Natural killer cell treated with Interleukin-12 subunit alpha and Interleukin-12 subunit beta and Interleukin-15 and Interleukin-18, amount 100 ng/mL, for 72 hours (primary cell): ENCODE measurements around the gene RUSF1. TPM values are rescaled to one million over a fixed set of nuclear protein-coding genes. Genes with fewer than 3 reads are reported as not detected.
"Not testable (repeated sequence)": the region's sequence is repeated elsewhere in the genome, so short reads cannot be mapped to it uniquely, and the experiment has no call there.

Experiments
- ATAC-seq, 2 donors: fragments of 150-1000 bp; cut with Tn5 transposase in 1 of 2; sonication (Bioruptor Pico), chemical (Tn5 transposase) in 1 of 2; 2 replicates each; pipeline ENCODE4 v1.10.0; 2021
- DNase-seq: peaks from one replicate; pipeline ENCODE4 v3.0.0; 2022; ENCODE audit warnings: low spot score
- H3K27ac Mint-ChIP-seq, 2 donors: 1 replicate in 1 of 2; 2 replicates in 1 of 2; pipeline ENCODE4 v1.8.0; 2022; ENCODE audit warnings: mixed read lengths in 2 of 2, mild to moderate bottlenecking in 1 of 2, moderate library complexity in 1 of 2
- H3K27me3 Mint-ChIP-seq, 2 donors: 1 replicate in 1 of 2; 2 replicates in 1 of 2; pipeline ENCODE4 v1.8.0; 2022; ENCODE audit warnings: mixed read lengths in 2 of 2
- H3K36me3 Mint-ChIP-seq: one replicate; pipeline ENCODE4 v1.8.0; 2022; ENCODE audit warnings: mixed read lengths
- H3K4me1 Mint-ChIP-seq, 2 donors: 1 replicate in 1 of 2; 2 replicates in 1 of 2; pipeline ENCODE4 v1.8.0; 2022; ENCODE audit warnings: low read depth in 2 of 2, mixed read lengths in 2 of 2, mild to moderate bottlenecking in 1 of 2
- H3K4me3 Mint-ChIP-seq: one replicate; pipeline ENCODE4 v1.8.0; 2022; ENCODE audit warnings: mixed read lengths
- H3K9me3 Mint-ChIP-seq: 2 replicates; pipeline ENCODE4 v1.8.0; 2022; ENCODE audit warnings: mixed read lengths
- total RNA-seq, 2 donors: library from RNA; stranded (reverse); gene quantifications; one replicate each; pipeline ENCODE4 v1.2.3, GENCODE V29; 2022

Gene RUSF1
- total RNA-seq, 2 donors from 2014 or later = 42.1 to 48.5 TPM

DNA sequence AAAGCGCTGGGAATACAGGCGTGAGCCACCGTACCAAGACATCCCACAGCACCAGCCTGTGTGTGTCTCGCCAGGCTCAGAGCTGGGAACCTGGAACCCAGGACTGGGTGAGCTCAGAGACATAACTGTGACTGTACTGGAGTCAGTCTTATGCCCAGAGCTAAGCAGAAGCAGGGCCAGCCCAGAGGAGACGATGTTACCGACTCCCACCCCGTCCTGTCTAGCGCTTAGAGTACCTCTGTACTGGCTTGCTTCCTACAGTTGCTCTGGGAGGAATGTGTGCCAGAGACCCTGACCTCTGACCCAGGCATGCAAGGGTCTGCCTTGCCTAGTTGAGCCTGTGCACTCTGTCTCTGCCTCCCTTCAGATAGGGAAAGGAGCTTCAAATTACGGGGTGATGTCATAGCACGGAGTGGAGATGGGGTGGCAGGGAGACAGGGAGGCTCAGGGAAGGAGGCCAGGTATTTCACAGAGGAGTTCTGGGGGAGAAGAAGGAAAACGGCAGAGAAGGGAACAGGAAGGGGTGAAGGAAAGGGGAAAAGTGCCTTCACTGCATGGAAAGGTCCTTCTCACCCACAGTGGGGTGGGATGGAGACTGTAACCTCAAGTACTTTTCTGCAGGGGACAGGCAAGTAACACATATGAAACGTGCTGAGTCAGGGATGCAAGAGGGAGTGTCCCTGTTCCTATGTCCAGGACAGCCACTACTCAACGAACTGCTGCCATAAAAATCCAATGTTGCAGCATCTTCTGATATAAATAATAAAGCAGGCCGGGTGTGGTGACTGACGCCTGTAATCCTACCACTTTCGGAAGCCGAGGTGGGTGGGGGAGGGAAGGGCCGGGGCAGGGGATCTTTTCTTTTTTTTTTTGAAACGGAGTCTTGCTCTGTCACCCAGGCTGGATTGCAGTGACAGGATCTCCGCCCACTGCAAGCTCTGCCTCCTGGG lies 54.7 kb downstream of the RUSF1 start:
- peaks cover 25 to 38% of the 10 kb centered on the region in 2 donors for H3K4me1 Mint-ChIP-seq
- no peaks in the 10 kb centered on the region for H3K36me3 Mint-ChIP-seq
- H3K4me3 Mint-ChIP-seq = no peak overlapping the region
- no peaks in the 10 kb centered on the region for H3K27me3 Mint-ChIP-seq
- H3K9me3 Mint-ChIP-seq = no peaks in the 10 kb centered on the region
- H3K27ac Mint-ChIP-seq = peak overlapping the region; percentile 17 to 32
- no peak for ATAC-seq
- DNase-seq = peak; percentile 26

- ATAC-seq (no peak), DNase-seq (peak; percentile 6)
- no peaks in the 10 kb centered on the region for H3K27me3 Mint-ChIP-seq
- H3K36me3 Mint-ChIP-seq = no peaks in the 10 kb centered on the region
- H3K9me3 Mint-ChIP-seq = no peaks in the 10 kb centered on the region
- H3K27ac Mint-ChIP-seq = no peak overlapping the region
- peaks cover 19 to 32% of the 10 kb centered on the region in 2 donors for H3K4me1 Mint-ChIP-seq
- no peak overlapping the region for H3K4me3 Mint-ChIP-seq
These were observed 55.5 kb downstream of the RUSF1 start for GRCh38 chr16:31452631-31453106.

DNA sequence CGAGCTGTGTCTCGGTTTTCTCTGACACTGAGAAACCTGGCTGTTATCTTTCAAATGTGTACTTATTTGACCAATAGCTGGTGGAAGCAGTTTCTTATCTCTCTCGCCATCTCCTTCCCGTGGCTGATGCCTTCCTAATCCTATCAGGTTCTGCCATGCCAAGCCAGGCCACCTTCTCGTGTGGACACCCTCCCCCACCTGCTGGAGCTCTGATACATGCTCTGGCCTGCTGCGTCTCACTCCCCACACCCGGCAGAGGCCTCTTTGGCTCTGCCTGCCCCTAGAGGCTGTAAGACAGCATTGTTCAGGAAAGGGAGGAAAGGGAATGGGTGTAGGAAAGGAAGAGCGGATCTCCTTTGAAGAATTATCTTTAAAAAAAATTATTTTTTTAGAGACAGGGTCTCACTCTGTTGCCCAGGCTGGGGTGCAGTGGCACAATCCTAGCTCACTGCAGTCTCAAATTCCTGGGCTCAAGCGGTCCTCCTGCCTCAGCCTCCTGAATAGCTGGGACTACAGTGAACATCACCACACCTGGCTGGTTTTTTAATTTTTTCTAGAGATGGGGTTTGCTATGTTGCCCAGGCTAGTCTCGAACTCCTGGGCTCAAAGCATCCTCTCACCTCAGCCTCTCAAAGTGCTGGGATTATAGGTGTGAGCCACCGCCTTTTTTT lies 56.4 kb downstream of the RUSF1 start:
- Mint-ChIP-seq H3K27ac (no peak overlapping the region), H3K9me3 (no peaks in the 10 kb centered on the region), H3K27me3 (no peaks in the 10 kb centered on the region), H3K4me3 (no peak overlapping the region), H3K4me1 (peaks cover 18 to 28% of the 10 kb centered on the region in 2 donors), H3K36me3 (no peaks in the 10 kb centered on the region)
- DNase-seq = peak; percentile 28
- no peak for ATAC-seq

DNA sequence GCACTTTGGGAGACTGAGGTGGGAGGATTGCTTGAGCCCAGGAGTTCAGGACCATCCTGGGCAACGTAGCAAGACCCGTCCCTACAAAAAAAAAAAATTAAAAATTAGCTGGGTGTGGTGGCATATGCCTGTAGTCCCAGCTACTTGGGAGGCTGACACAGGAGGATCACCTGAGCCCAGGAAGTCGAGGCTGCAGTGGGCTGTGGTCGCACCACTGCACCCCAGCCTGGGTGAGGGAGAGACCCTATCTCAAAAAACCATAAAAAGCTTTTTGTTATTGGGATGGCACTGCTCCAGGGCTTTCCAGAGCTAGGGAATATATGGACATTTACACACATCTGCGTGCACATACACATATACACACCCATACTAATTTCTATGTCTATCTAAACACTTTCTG lies 57.0 kb downstream of the RUSF1 start:
- no peaks in the 10 kb centered on the region for H3K9me3 Mint-ChIP-seq
- H3K4me1 Mint-ChIP-seq = peaks cover 18 to 26% of the 10 kb centered on the region in 2 donors
- no peak overlapping the region for H3K27ac Mint-ChIP-seq
- H3K4me3 Mint-ChIP-seq = no peak overlapping the region
- ATAC-seq (no peak), DNase-seq (peak; percentile 39)
- no peaks in the 10 kb centered on the region for H3K36me3 Mint-ChIP-seq
- H3K27me3 Mint-ChIP-seq = no peaks in the 10 kb centered on the region

- not testable (repeated sequence) for H3K4me3 Mint-ChIP-seq, H3K27ac Mint-ChIP-seq
These were observed 62.3 kb downstream of the RUSF1 start for GRCh38 chr16:31445931-31446330.

DNA sequence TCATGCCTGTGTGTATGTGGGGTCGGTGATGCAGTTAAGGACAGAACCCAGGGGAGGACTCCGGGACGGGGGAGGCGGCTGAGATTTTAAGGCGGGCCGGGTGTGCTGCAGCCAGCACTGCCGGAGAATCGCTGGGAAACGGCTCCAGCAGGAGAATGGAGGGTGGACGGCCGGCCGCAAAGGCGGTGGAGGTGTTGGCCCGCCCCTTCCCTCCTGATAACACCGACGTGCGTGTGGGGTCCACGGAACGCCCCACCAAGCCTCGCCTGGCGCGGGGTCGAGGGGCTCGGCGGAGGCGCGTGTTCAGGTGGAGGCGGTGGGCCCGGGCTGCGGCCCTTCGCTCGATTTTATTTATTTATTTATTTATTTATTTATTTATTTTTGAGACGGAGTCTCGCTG lies 66.2 kb downstream of the RUSF1 start:
- no peaks in the 10 kb centered on the region for H3K36me3 Mint-ChIP-seq

More at GRCh38 chr16:31445931-31446330, 62.3 kb downstream of the RUSF1 start:
- DNase-seq = peak; percentile 38
- ATAC-seq, H3K36me3 Mint-ChIP-seq, H3K9me3 Mint-ChIP-seq, H3K27me3 Mint-ChIP-seq: not testable (repeated sequence)
- H3K4me1 Mint-ChIP-seq = peaks cover 13 to 14% of the 10 kb centered on the region in 2 donors

DNA sequence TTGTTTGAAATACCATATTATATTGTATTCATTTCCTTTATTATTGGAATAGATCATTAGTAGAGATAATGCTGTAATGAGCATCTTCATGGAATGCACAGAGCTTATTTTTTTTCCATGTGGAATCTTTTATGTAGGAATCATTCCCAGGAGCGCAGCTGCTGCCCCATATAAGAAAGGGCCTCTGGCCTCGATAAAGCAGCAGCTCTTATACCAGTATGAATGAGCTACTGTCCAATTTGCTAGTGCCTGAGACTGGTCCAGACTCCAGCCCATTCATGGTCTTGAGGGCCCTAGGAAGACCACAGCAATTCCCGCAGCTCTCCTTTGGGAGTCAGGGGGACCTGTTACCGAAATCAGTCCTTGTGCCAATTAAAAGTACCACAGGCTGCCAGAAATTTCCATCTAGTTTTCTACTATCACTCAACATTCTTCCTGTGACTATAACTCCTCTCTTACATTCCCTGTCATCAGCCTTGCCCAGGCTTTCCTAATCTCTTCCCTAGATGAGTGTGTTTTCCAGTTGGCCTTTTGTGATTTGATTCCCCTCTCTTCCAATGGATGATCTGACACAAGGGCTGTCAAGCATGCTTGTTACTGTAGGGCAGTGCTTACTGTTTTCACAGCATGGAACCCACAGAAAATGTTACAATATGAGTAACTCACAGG lies 67.5 kb downstream of the RUSF1 start:
- H3K4me3 Mint-ChIP-seq = no peak overlapping the region
- H3K27me3 Mint-ChIP-seq = no peaks in the 10 kb centered on the region

More for the DNA sequence above, 66.2 kb downstream of the RUSF1 start:
- ATAC-seq (no peak), DNase-seq (peak; percentile 53)
- Mint-ChIP-seq H3K27me3 (no peaks in the 10 kb centered on the region), H3K27ac (peak overlapping the region; percentile 35 to 74), H3K4me3 (peak overlapping the region; percentile 88), H3K9me3 (no peaks in the 10 kb centered on the region), H3K4me1 (peaks cover 29 to 36% of the 10 kb centered on the region in 2 donors)

DNA sequence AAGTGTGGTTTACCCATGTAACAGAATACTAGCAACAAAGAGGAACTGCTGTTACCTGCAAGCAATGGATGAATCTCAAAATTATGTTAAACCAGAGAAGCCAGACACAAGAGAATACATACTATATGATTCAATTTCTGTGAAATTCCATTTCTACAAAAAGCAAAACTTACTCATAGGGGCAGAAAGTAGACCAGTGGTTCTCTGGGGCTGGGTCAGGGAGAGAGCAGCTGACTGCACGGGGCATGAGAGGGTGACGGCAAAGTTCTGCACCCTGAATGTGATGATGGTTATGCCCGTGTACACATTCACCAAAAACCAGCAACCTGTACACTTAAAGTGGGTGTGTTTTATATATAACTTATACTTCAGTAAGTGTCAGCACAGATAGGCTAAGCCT lies 68.7 kb downstream of the RUSF1 start:
- Mint-ChIP-seq H3K27me3 (no peaks in the 10 kb centered on the region), H3K4me1 (peaks cover 25 to 36% of the 10 kb centered on the region in 2 donors), H3K4me3 (peak overlapping the region; percentile 30), H3K36me3 (no peaks in the 10 kb centered on the region), H3K9me3 (no peaks in the 10 kb centered on the region), H3K27ac (peak overlapping the region in 1 of 2 donors; percentile 1)
- no peak for ATAC-seq
- DNase-seq = peak; percentile 22

More for the DNA sequence above, 67.5 kb downstream of the RUSF1 start:
- DNase-seq (peak; percentile 13), ATAC-seq (no peak)
- Mint-ChIP-seq H3K4me1 (peaks cover 25 to 36% of the 10 kb centered on the region in 2 donors), H3K27ac (peak overlapping the region in 1 of 2 donors; percentile 15), H3K36me3 (no peaks in the 10 kb centered on the region), H3K9me3 (no peaks in the 10 kb centered on the region)

Other genes with a start within 250 kb of the RUSF1 start
- gene ITGAM, start 248.4 kb downstream of the RUSF1 start, total RNA-seq = 10 to 100 TPM; 63.9 to 77.8 TPM
- gene ITGAX, start 153.2 kb downstream of the RUSF1 start, total RNA-seq = 100 to 1,000 TPM in 1 of 2 donors, 10 to 100 TPM in 1; 62.1 to 124 TPM
- under 1 TPM in 1 of 2 donors, not detected in 1; 0.47 TPM for gene ITGAD, start 115.1 kb downstream of the RUSF1 start, total RNA-seq
- not detected for gene COX6A2, start 80.0 kb downstream of the RUSF1 start, total RNA-seq
- under 1 TPM in 1 of 2 donors, not detected in 1; 0.17 TPM for gene ZNF843, start 65.6 kb downstream of the RUSF1 start, total RNA-seq
- 10 to 100 TPM; 31.6 to 36.0 TPM for gene ARMC5, start 48.9 kb downstream of the RUSF1 start, total RNA-seq
- gene TGFB1I1, start 36.2 kb downstream of the RUSF1 start, total RNA-seq = under 1 TPM; 0.55 to 0.75 TPM
- gene SLC5A2, start 25.3 kb downstream of the RUSF1 start, total RNA-seq = not detected
- gene AHSP, start 19.5 kb upstream of the RUSF1 start, total RNA-seq = not detected